Ascending aorta (tissue), 2 donors: ENCODE results near the gene SLIT3. TPM values are rescaled to one million over a fixed set of nuclear protein-coding genes. Genes with fewer than 3 reads are reported as not detected.

ENCODE experiments used
- DNase-seq, 2 donors: peaks; one replicate each; pipeline ENCODE4 v3.0.0-alpha.2; 2019; ENCODE audit warnings: low spot score in 2 of 2
- H3K27ac ChIP-seq, 2 donors: fragments of 200-600 bp; sonication (generic); one replicate each; pipeline ENCODE4 v1.5.1; 2016 to 2017; ENCODE audit warnings: mild to moderate bottlenecking in 1 of 2
- H3K27me3 ChIP-seq: fragments of 200-600 bp; sonication (generic); one replicate; pipeline ENCODE4 v1.5.1; 2017
- H3K36me3 ChIP-seq, 2 donors: fragments of 200-600 bp; sonication (generic); one replicate each; pipeline ENCODE4 v1.5.1; 2016
- H3K4me1 ChIP-seq, 2 donors: fragments of 200-600 bp; sonication (generic); one replicate each; pipeline ENCODE4 v1.5.1; 2016 to 2017; ENCODE audit warnings: mild to moderate bottlenecking in 1 of 2
- H3K4me3 ChIP-seq, 2 donors: fragments of 200-600 bp; sonication (generic); one replicate each; pipeline ENCODE4 v1.5.1; 2016 to 2017; ENCODE audit warnings: mild to moderate bottlenecking in 1 of 2
- H3K9me3 ChIP-seq, 2 donors: fragments of 200-600 bp; sonication (generic); one replicate each; pipeline ENCODE4 v1.5.1; 2016
- intact Hi-C: fragments of 100-400 bp; cut with DNase I; formaldehyde crosslinking; loops from one replicate; pipeline ENCODE4 v1.15.1; 2023
- total RNA-seq: library from RNA; depleted of rRNA; stranded (reverse); fragments of >200 nt; gene quantifications from one replicate; pipeline ENCODE4 v1.1.0, GENCODE V29; 2016
- TF ChIP-seq, protein P1 (sequence below), 3 experiments: fragments of 200-600 bp in 2 of 3; fragments of 450-650 bp in 1 of 3; sonication (generic) in 2 of 3; IDR thresholded peaks; one replicate each; pipeline ENCODE4 v1.5.1; 2016 to 2019; ENCODE audit warnings: antibody characterized with exemption in 3 of 3, mild to moderate bottlenecking in 1 of 3, moderate library complexity in 1 of 3

SLIT3 gene
- total RNA-seq, 1 donor from 2014 or later, result 128 TPM

DNA sequence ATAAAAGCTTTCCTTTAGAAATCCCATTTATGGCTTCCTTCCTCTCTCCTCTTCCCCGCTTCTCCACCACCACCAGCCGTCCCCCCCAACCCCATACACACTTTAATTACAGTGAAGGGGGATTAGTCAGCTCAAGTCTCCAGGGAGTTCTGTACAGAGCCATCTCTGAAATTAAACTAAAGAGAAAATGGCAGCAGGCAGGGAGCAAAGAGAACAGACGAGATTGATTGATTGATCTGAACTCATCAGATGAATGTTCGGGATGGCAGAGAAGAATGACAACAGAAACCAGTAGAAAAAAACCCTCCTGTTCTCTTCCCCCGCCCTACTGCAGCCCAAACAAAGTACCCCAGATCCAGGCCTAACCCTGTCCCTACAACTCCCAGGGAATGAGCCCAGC is 480.1 kb downstream of the SLIT3 start:
- Histone ChIP-seq H3K27me3 (no peaks in the 10 kb centered on the region), H3K4me1 (peaks cover 0 to 2% of the 10 kb centered on the region in 2 donors), H3K9me3 (no peaks in the 10 kb centered on the region), H3K4me3 (no peak overlapping the region), H3K27ac (no peak overlapping the region), H3K36me3 (peaks cover under 1 to 10% of the 10 kb centered on the region in 2 donors)
- TF ChIP-seq, protein P1, sequence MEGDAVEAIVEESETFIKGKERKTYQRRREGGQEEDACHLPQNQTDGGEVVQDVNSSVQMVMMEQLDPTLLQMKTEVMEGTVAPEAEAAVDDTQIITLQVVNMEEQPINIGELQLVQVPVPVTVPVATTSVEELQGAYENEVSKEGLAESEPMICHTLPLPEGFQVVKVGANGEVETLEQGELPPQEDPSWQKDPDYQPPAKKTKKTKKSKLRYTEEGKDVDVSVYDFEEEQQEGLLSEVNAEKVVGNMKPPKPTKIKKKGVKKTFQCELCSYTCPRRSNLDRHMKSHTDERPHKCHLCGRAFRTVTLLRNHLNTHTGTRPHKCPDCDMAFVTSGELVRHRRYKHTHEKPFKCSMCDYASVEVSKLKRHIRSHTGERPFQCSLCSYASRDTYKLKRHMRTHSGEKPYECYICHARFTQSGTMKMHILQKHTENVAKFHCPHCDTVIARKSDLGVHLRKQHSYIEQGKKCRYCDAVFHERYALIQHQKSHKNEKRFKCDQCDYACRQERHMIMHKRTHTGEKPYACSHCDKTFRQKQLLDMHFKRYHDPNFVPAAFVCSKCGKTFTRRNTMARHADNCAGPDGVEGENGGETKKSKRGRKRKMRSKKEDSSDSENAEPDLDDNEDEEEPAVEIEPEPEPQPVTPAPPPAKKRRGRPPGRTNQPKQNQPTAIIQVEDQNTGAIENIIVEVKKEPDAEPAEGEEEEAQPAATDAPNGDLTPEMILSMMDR (IDR thresholded peaks at IDR 0.05), result no peak
- intact Hi-C loops, result no loop called here
- DNase-seq, result no peak

- Histone ChIP-seq H3K4me1 (peaks cover 0 to 2% of the 10 kb centered on the region in 2 donors), H3K9me3 (no peaks in the 10 kb centered on the region), H3K27ac (no peak overlapping the region), H3K36me3 (peaks cover 5 to 17% of the 10 kb centered on the region in 2 donors), H3K27me3 (no peaks in the 10 kb centered on the region), H3K4me3 (no peak overlapping the region)
- intact Hi-C loops, result no loop called here
- DNase-seq, result no peak
- TF ChIP-seq, protein P1 (IDR thresholded peaks at IDR 0.05), result no peak
These were observed 481.8 kb downstream of the SLIT3 start for GRCh38 chr5:168819004-168819621.

GRCh38 chr5:168818558-168818957 is 482.4 kb downstream of the SLIT3 start:
- H3K27ac ChIP-seq, result no peak overlapping the region
- H3K36me3 ChIP-seq, result peaks cover 5 to 17% of the 10 kb centered on the region in 2 donors
- TF ChIP-seq, protein P1 (IDR thresholded peaks at IDR 0.05), result no peak

DNA sequence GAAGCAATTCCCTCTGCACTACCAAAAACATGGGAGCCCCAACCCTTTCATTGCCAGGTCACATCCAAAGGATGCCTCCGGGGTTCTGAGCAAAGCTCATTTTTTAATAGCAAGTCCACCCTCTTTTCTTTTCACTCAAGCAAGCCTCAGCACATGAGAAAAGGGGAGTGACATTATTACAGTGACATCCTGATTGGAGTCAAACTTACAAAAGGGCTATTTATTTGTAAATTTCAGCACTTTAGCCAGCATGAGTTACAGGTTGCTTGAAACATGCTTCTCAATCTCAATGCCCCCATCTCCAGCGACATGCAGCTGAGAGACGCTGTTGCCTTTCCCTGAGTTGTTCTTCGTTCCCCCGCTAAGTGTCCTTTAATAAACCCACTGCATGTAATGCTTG is 483.3 kb downstream of the SLIT3 start:
- H3K36me3 ChIP-seq, result peaks cover 5 to 17% of the 10 kb centered on the region in 2 donors

More at GRCh38 chr5:168818558-168818957, 482.4 kb downstream of the SLIT3 start:
- Histone ChIP-seq H3K4me1 (peaks cover 0 to 2% of the 10 kb centered on the region in 2 donors), H3K4me3 (no peak overlapping the region), H3K9me3 (no peaks in the 10 kb centered on the region), H3K27me3 (no peaks in the 10 kb centered on the region)
- intact Hi-C loops, result no loop called here
- no peak for DNase-seq

DNA sequence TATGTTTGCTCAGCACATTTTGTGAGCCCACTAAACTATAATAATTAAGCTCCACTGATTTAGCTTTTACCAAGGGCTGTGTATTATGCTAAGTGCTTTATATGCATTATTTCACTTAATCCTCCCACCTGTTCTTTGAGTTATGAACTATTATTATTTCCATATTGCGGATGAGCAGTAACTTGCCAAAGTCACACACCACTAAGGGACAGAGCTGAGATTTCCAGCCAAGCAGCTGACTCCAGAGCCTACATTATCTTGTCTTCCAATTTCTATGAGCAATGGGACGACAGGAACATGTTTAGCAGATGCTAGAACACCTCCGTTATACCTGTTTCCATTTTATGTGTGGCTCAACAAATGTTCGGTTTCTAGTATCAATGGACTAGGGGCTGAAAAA is 484.3 kb downstream of the SLIT3 start:
- DNase-seq, result no peak
- no peaks in the 10 kb centered on the region for H3K9me3 ChIP-seq
- intact Hi-C loops, result no loop called here
- H3K36me3 ChIP-seq, result peaks cover 5 to 17% of the 10 kb centered on the region in 2 donors
- no peak overlapping the region for H3K27ac ChIP-seq
- H3K4me1 ChIP-seq, result no peaks in the 10 kb centered on the region
- no peaks in the 10 kb centered on the region for H3K27me3 ChIP-seq
- TF ChIP-seq, protein P1 (IDR thresholded peaks at IDR 0.05), result no peak
- no peak overlapping the region for H3K4me3 ChIP-seq

More for the DNA sequence above, 483.3 kb downstream of the SLIT3 start:
- intact Hi-C loops, result no loop called here
- H3K4me3 ChIP-seq, result no peak overlapping the region
- no peak overlapping the region for H3K27ac ChIP-seq
- no peak for DNase-seq
- peaks cover 0 to 2% of the 10 kb centered on the region in 2 donors for H3K4me1 ChIP-seq
- no peaks in the 10 kb centered on the region for H3K9me3 ChIP-seq
- H3K27me3 ChIP-seq, result no peaks in the 10 kb centered on the region
- TF ChIP-seq, protein P1 (IDR thresholded peaks at IDR 0.05), result no peak
